Melanocyte of skin (primary cell): ENCODE results near the gene PDE4C. TPM values are rescaled to one million over a fixed set of nuclear protein-coding genes. Genes with fewer than 3 reads are reported as not detected.

ENCODE experiments used
- total RNA-seq, 2 donors: library from RNA; depleted of rRNA; stranded (reverse); fragments of >200 nt; gene quantifications; 2 replicates each; pipeline ENCODE4 v1.2.3, GENCODE V29; 2012

PDE4C gene
- under 1 TPM in 1 of 2 donors, not detected in 1; 0.33 TPM for total RNA-seq

GRCh38 chr19:18225702-18226468 lies at the start of gene PDE4C:
Gene PDE4C (minus strand): TSS chr19:18226438. CDS start chr19:18226415, 23 bp downstream.

GRCh38 chr19:18274219-18274780 lies 48.1 kb upstream of the PDE4C start, which contains the start of gene IQCN:
Gene IQCN (minus strand): TSS chr19:18274452. CDS start chr19:18269478, 4,974 bp downstream.

GRCh38 chr19:18203863-18204393 lies 22.3 kb downstream of the PDE4C start, which contains the start of gene RAB3A:
Gene RAB3A (minus strand): TSS chr19:18204042. CDS start chr19:18202740, 1,302 bp downstream.

GRCh38 chr19:18192673-18193387 lies 33.4 kb downstream of the PDE4C start, which contains the start of gene MPV17L2:
Gene MPV17L2 (plus strand): TSS chr19:18193218. CDS start chr19:18193282, 64 bp downstream.

Other genes starting within 250 kb of the PDE4C start
- gene ARRDC2, start 218.3 kb downstream of the PDE4C start, total RNA-seq: 1 to 10 TPM; 8.0 to 8.6 TPM
- gene IL12RB1, start 139.5 kb downstream of the PDE4C start, total RNA-seq: 1 to 10 TPM in 1 of 2 donors, under 1 TPM in 1; 0.69 to 2.0 TPM
- gene MAST3, start 128.7 kb downstream of the PDE4C start, total RNA-seq: 1 to 10 TPM; 3.1 to 4.0 TPM
- gene PIK3R2, start 73.3 kb downstream of the PDE4C start, total RNA-seq: 10 to 100 TPM; 19.0 to 31.7 TPM
- gene IFI30, start 52.6 kb downstream of the PDE4C start, total RNA-seq: 1 to 10 TPM; 6.7 to 9.6 TPM
- gene MPV17L2, start 33.2 kb downstream of the PDE4C start, total RNA-seq: 10 to 100 TPM; 14.8 to 28.0 TPM
- gene RAB3A, start 22.4 kb downstream of the PDE4C start, total RNA-seq: 1 to 10 TPM; 6.9 to 7.7 TPM
- 1 to 10 TPM in 1 of 2 donors, under 1 TPM in 1; 0.33 to 2.8 TPM for gene IQCN, start 48.0 kb upstream of the PDE4C start, total RNA-seq
- gene JUND, start 55.2 kb upstream of the PDE4C start, total RNA-seq: 100 to 1,000 TPM in 1 of 2 donors, 10 to 100 TPM in 1; 98.9 to 205 TPM
- gene LSM4, start 96.6 kb upstream of the PDE4C start, total RNA-seq: 100 to 1,000 TPM; 142 to 230 TPM
- gene PGPEP1, start 114.2 kb upstream of the PDE4C start, total RNA-seq: 10 to 100 TPM; 17.9 to 23.3 TPM
- gene GDF15, start 159.7 kb upstream of the PDE4C start, total RNA-seq: 100 to 1,000 TPM in 1 of 2 donors, 10 to 100 TPM in 1; 57.8 to 325 TPM
- gene LRRC25, start 171.2 kb upstream of the PDE4C start, total RNA-seq: not detected
- gene SSBP4, start 193.0 kb upstream of the PDE4C start, total RNA-seq: 10 to 100 TPM; 38.2 to 85.6 TPM
- gene ISYNA1, start 211.7 kb upstream of the PDE4C start, total RNA-seq: 10 to 100 TPM; 24.0 to 25.5 TPM